H1 (cell line): ENCODE results near the gene HBEGF. TPM values are rescaled to one million over a fixed set of nuclear protein-coding genes. Genes with fewer than 3 reads are reported as not detected.

Experiments
- CTCF ChIA-PET: fragments of 300-600 bp; sonication (Branson Sonifier 250); formaldehyde crosslinking; loops from one replicate; lab custom pipeline; 2021; ENCODE audit not compliant: partially characterized antibody; lab: Charles Lee
- POLR2A ChIA-PET: fragments of 300-600 bp; sonication (Branson Sonifier 250); formaldehyde crosslinking; loops from one replicate; lab custom pipeline; 2021; ENCODE audit warnings: inconsistent platforms; ENCODE audit not compliant: partially characterized antibody; lab: Charles Lee
- DNase-seq, 2 experiments: peaks; one replicate each; pipeline versions ENCODE4 v3.0.0 to v3.0.0-alpha.2; 2010 to 2022; ENCODE audit warnings: low spot score in 2 of 2, low read depth in 1 of 2, mixed read lengths in 1 of 2
- FAIRE-seq: peaks from 2 replicates; lab custom pipeline; 2011; peaks lifted over from hg19 to GRCh38; lab: Jason Lieb, UNC
- H2AFZ ChIP-seq: 2 replicates; pipeline ENCODE4 v1.8.1; 2012; ENCODE audit warnings: low read length, inconsistent platforms
- H2AK5ac ChIP-seq: 2 replicates; pipeline ENCODE4 v1.6.1; 2013; ENCODE audit warnings: low read depth, low read length
- H2BK120ac ChIP-seq: replicated peaks from 2 replicates; pipeline ENCODE3; 2013; ENCODE audit warnings: low read depth, low read length, inconsistent platforms
- H2BK12ac ChIP-seq: 2 replicates; pipeline ENCODE4 v1.6.1; 2013; ENCODE audit warnings: low read depth, low read length
- H2BK15ac ChIP-seq: 2 replicates; pipeline ENCODE4 v1.6.1; 2013; ENCODE audit warnings: low read length
- H2BK20ac ChIP-seq: 2 replicates; pipeline ENCODE4 v1.6.1; 2013; ENCODE audit warnings: low read length
- H2BK5ac ChIP-seq: 2 replicates; pipeline ENCODE4 v1.6.1; 2013; ENCODE audit warnings: low read depth, low read length
- H3K14ac ChIP-seq: 2 replicates; pipeline ENCODE4 v1.6.1; 2013; ENCODE audit warnings: inconsistent platforms; ENCODE audit not compliant: insufficient read length
- H3K18ac ChIP-seq: 2 replicates; pipeline ENCODE4 v1.6.1; 2013; ENCODE audit warnings: low read length; ENCODE audit errors: extremely low read depth
- H3K23ac ChIP-seq: 2 replicates; pipeline ENCODE4 v1.6.1; 2013; ENCODE audit warnings: inconsistent platforms; ENCODE audit not compliant: insufficient read length
- H3K23me2 ChIP-seq: 2 replicates; pipeline ENCODE4 v1.6.1; 2013; ENCODE audit warnings: low read depth, low read length
- H3K27ac ChIP-seq: 2 replicates; pipeline ENCODE4 v1.6.1; 2011; ENCODE audit warnings: low read depth, low read length, inconsistent platforms
- H3K27me3 ChIP-seq, 4 experiments: replicated peaks in 1 of 4; 1 replicate in 1 of 4; 2 replicates in 3 of 4; pipeline versions ENCODE4 v1.6.1 to v1.8.1; 2011 to 2013; ENCODE audit warnings: low read length in 3 of 4, mild to moderate bottlenecking in 3 of 4, inconsistent platforms in 2 of 4, mixed read lengths in 2 of 4, moderate library complexity in 1 of 4; ENCODE audit not compliant: control insufficient read depth in 3 of 4, insufficient read depth in 3 of 4; ENCODE audit errors: extremely low read depth in 1 of 4
- H3K36me3 ChIP-seq, 4 experiments: 2 replicates each; pipeline versions ENCODE4 v1.6.1 to v1.8.1; 2011 to 2013; ENCODE audit warnings: mild to moderate bottlenecking in 4 of 4, low read length in 3 of 4, moderate library complexity in 2 of 4, control low read depth in 1 of 4, inconsistent platforms in 1 of 4; ENCODE audit not compliant: insufficient read depth in 4 of 4, control insufficient read depth in 2 of 4
- H3K4ac ChIP-seq: replicated peaks from 2 replicates; pipeline ENCODE3; 2013; ENCODE audit warnings: low read length, low read depth, mixed read lengths, inconsistent platforms; ENCODE audit not compliant: insufficient read length
- H3K4me1 ChIP-seq, 4 experiments: replicated peaks in 1 of 4; 1 replicate in 1 of 4; 2 replicates in 3 of 4; pipeline versions ENCODE4 v1.6.1 to v1.8.1; 2011 to 2013; ENCODE audit warnings: low read length in 3 of 4, inconsistent platforms in 2 of 4, mixed read lengths in 1 of 4; ENCODE audit not compliant: insufficient read depth in 4 of 4, control insufficient read depth in 3 of 4
- H3K4me2 ChIP-seq, 2 experiments: 2 replicates each; pipeline versions ENCODE4 v1.6.1 to v1.8.1; 2011 to 2013; ENCODE audit warnings: low read depth in 2 of 2, low read length in 2 of 2, control low read depth in 1 of 2, inconsistent platforms in 1 of 2, mild to moderate bottlenecking in 1 of 2; ENCODE audit not compliant: insufficient read depth in 1 of 2
- H3K4me3 ChIP-seq, 4 experiments: fragments of 200-600, 300-600 bp in 1 of 4; sonication (generic), shearing (Covaris generic), sonication (Bioruptor Twin) in 1 of 4; 2 replicates each; pipeline versions ENCODE4 v1.5.1 to v1.8.1; 2011 to 2016; ENCODE audit warnings: low read length in 4 of 4, low read depth in 3 of 4, control low read depth in 2 of 4, inconsistent platforms in 2 of 4, mild to moderate bottlenecking in 2 of 4, mixed read lengths in 1 of 4, moderate library complexity in 1 of 4; ENCODE audit not compliant: insufficient read depth in 2 of 4; ENCODE audit errors: extremely low read depth in 1 of 4
- H3K56ac ChIP-seq: replicated peaks from 2 replicates; pipeline ENCODE3; 2013; ENCODE audit warnings: low read depth, mild to moderate bottlenecking, mixed read lengths, low read length, inconsistent platforms; ENCODE audit not compliant: insufficient read length
- H3K79me1 ChIP-seq: 2 replicates; pipeline ENCODE4 v1.6.1; 2013; ENCODE audit warnings: low read depth, low read length, control low read depth
- H3K79me2 ChIP-seq, 2 experiments: 2 replicates each; pipeline versions ENCODE4 v1.6.1 to v1.8.1; 2012 to 2013; ENCODE audit warnings: low read length in 2 of 2, mild to moderate bottlenecking in 2 of 2, inconsistent platforms in 1 of 2; ENCODE audit not compliant: insufficient read depth in 2 of 2, control insufficient read depth in 1 of 2
- H3K9ac ChIP-seq, 4 experiments: replicated peaks in 1 of 4; 1 replicate in 1 of 4; 2 replicates in 3 of 4; pipeline versions ENCODE4 v1.6.1 to v1.8.1; 2011 to 2013; ENCODE audit warnings: low read depth in 3 of 4, low read length in 3 of 4, control low read depth in 2 of 4, mild to moderate bottlenecking in 2 of 4, moderate library complexity in 2 of 4, inconsistent platforms in 1 of 4; ENCODE audit errors: extremely low read depth in 1 of 4
- H3K9me3 ChIP-seq, 2 experiments: 2 replicates each; pipeline versions ENCODE4 v1.6.1 to v1.8.1; 2012 to 2013; ENCODE audit warnings: mild to moderate bottlenecking in 2 of 2, moderate library complexity in 2 of 2, control low read depth in 1 of 2, inconsistent platforms in 1 of 2, low read depth in 1 of 2, low read length in 1 of 2, mixed read lengths in 1 of 2; ENCODE audit not compliant: insufficient read depth in 2 of 2
- H4K20me1 ChIP-seq, 2 experiments: replicated peaks in 1 of 2; 2 replicates each; pipeline versions ENCODE3 to v1.8.1; 2011 to 2013; ENCODE audit warnings: inconsistent platforms in 2 of 2, low read length in 2 of 2, mild to moderate bottlenecking in 1 of 2; ENCODE audit not compliant: insufficient read depth in 2 of 2, control insufficient read depth in 1 of 2
- H4K5ac ChIP-seq: 2 replicates; pipeline ENCODE4 v1.6.1; 2013; ENCODE audit warnings: low read length, low read depth, mixed read lengths, inconsistent platforms; ENCODE audit not compliant: insufficient read length
- H4K8ac ChIP-seq: 2 replicates; pipeline ENCODE4 v1.8.0; 2013; ENCODE audit warnings: mild to moderate bottlenecking, moderate library complexity, low read length, inconsistent platforms; ENCODE audit not compliant: insufficient read depth; ENCODE audit errors: extremely low read depth
- H4K91ac ChIP-seq: replicated peaks from 2 replicates; pipeline ENCODE3; 2013; ENCODE audit warnings: low read length, mixed read lengths, inconsistent platforms; ENCODE audit not compliant: insufficient read length
- CBX5 ChIP-seq: fragments of 300-800, 300-1000 bp; sonication (generic); IDR thresholded peaks from 2 replicates; pipeline ENCODE4 v1.7.1; 2016; ENCODE audit warnings: antibody characterized with exemption, low read length, low read depth
- CTCF ChIP-seq, 3 experiments: IDR thresholded peaks; 1 replicate in 2 of 3; 2 replicates in 1 of 3; pipeline versions ENCODE4 v1.5.1 to v1.6.1; 2011; ENCODE audit warnings: low read length in 3 of 3, mild to moderate bottlenecking in 3 of 3, inconsistent platforms in 2 of 3, low read depth in 1 of 3, moderate library complexity in 1 of 3; ENCODE audit not compliant: insufficient read depth in 1 of 3; ENCODE audit errors: control extremely low read depth in 1 of 3
- EGR1 ChIP-seq: IDR thresholded peaks from 2 replicates; pipeline ENCODE4 v1.6.1; 2011; ENCODE audit warnings: low read depth, low read length, borderline replicate concordance
- JUN ChIP-seq: IDR thresholded peaks from 2 replicates; pipeline ENCODE4 v1.6.1; 2011; ENCODE audit warnings: low read depth, mild to moderate bottlenecking, improper control_type of control experiment, low read length
- JUND ChIP-seq: IDR thresholded peaks from 2 replicates; pipeline ENCODE4 v1.6.1; 2011; ENCODE audit warnings: mild to moderate bottlenecking, improper control_type of control experiment, low read length
- KDM1A ChIP-seq: fragments of 200-600, 300-600 bp; sonication (generic); IDR thresholded peaks from 2 replicates; pipeline ENCODE4 v1.7.1; 2016; ENCODE audit warnings: mild to moderate bottlenecking, low read length, borderline replicate concordance
- NRF1 ChIP-seq: IDR thresholded peaks from 2 replicates; pipeline ENCODE4 v1.6.1; 2011; ENCODE audit warnings: mild to moderate bottlenecking, low read depth, low read length, improper control_type of control experiment
- POU5F1 ChIP-seq: IDR thresholded peaks from 2 replicates; pipeline ENCODE4 v1.6.1; 2011; ENCODE audit warnings: low read depth, mild to moderate bottlenecking, low read length, moderate library complexity
- RXRA ChIP-seq: IDR thresholded peaks from 2 replicates; pipeline ENCODE4 v1.6.1; 2011; ENCODE audit warnings: low read depth, mild to moderate bottlenecking, low read length, moderate library complexity; ENCODE audit not compliant: insufficient read depth
- TAF1 ChIP-seq: IDR thresholded peaks from 2 replicates; pipeline ENCODE4 v1.6.1; 2011; ENCODE audit warnings: mild to moderate bottlenecking, low read depth, low read length
- TEAD4 ChIP-seq: IDR thresholded peaks from 2 replicates; pipeline ENCODE4 v1.6.1; 2012; ENCODE audit warnings: low read depth, low read length, inconsistent platforms, mixed read lengths
- WGBS, 2 experiments: shearing (Covaris generic) in 1 of 2; methylation state at CpG; one replicate each; pipeline versions ENCODE4 v1.1.6 to v1.1.7; 2013 to 2015; ENCODE audit warnings: low lambda C conversion rate in 2 of 2, mixed read lengths in 2 of 2, inconsistent platforms in 1 of 2, low coverage in 1 of 2, missing lambda C conversion rate in 1 of 2; ENCODE audit not compliant: insufficient replicate concordance in 2 of 2, insufficient coverage in 1 of 2, insufficient read length in 1 of 2; ENCODE audit errors: extremely low coverage in 1 of 2, missing lambda C conversion rate in 1 of 2; 5-methylcytosine and 5-hydroxymethylcytosine counted together
- polyA plus RNA-seq, 7 experiments: library from polyadenylated mRNA; depleted of rRNA in 3 of 7; stranded (reverse) in 5 of 7; unstranded in 2 of 7; fragments of >200 nt in 5 of 7; fragments of 200-250 nt in 2 of 7; gene quantifications; 1 replicate in 5 of 7; 2 replicates in 1 of 7; 4 replicates in 1 of 7; pipeline versions ENCODE4 v1.2.1 to v1.2.3, GENCODE V29; 2011 to 2013; ENCODE audit warnings: missing spikeins in 2 of 7, mixed read lengths in 2 of 7
- total RNA-seq: library from RNA; stranded (reverse); fragmentation: NEBNext Ultra II Directional; extraction: Animal tissue kit (Norgen Biotek cat#: 25700); gene quantifications from 2 replicates; pipeline ENCODE4 v1.2.1, GENCODE V29; 2021

The HBEGF gene
- total and polyA plus RNA-seq, 2 of the 8 experiments (the other 6 are each of a cell fraction or from before 2014, with no cell fraction given): 2.4 to 2.5 TPM

- H3K79me1 ChIP-seq: no peaks in the 10 kb centered on the region
- no peaks in the 10 kb centered on the region for H3K23me2 ChIP-seq
- FAIRE-seq (peak; percentile 42), DNase-seq (peak; percentile 75 to 88)
- peaks cover 0 to 5% (median 0%) of the 10 kb centered on the region in 4 experiments; a peak in 2 of 7 replicates for H3K4me1 ChIP-seq
- no peak overlapping the region for H3K27ac ChIP-seq
- H3K9me3 ChIP-seq: no peaks in the 10 kb centered on the region
- H2BK5ac ChIP-seq: no peak overlapping the region
- H3K4ac ChIP-seq: no peak overlapping the region
- no peaks in the 10 kb centered on the region for H3K79me2 ChIP-seq
- H3K36me3 ChIP-seq: no peaks in the 10 kb centered on the region
- POLR2A ChIA-PET: no interaction called here
- H4K8ac ChIP-seq: no peak overlapping the region
- H3K18ac ChIP-seq: no peak overlapping the region
- no peak overlapping the region for H4K5ac ChIP-seq
- no peaks in the 10 kb centered on the region for H4K20me1 ChIP-seq
- H3K27me3 ChIP-seq: no peaks in the 10 kb centered on the region
- no peak overlapping the region for H3K56ac ChIP-seq
- no peak overlapping the region for H3K14ac ChIP-seq
- H2BK12ac ChIP-seq: no peak overlapping the region
- peak overlapping the region in 1 of 2 experiments; percentile 45; a peak in 2 of 4 replicates for H3K4me2 ChIP-seq
- no peak overlapping the region for H3K23ac ChIP-seq
- H2BK20ac ChIP-seq: no peak overlapping the region
- H3K9ac ChIP-seq: no peak overlapping the region
- H2BK15ac ChIP-seq: no peak overlapping the region
- no peak overlapping the region for H2AK5ac ChIP-seq
- H2AFZ ChIP-seq: no peak overlapping the region
- H2BK120ac ChIP-seq: no peak overlapping the region
- WGBS, 2 experiments: 15% methylated on average over 18 of the region's 18 CpGs; no CpG with 5 or more reads in 1 of the 2 experiments
- CTCF ChIA-PET: interaction anchor here (1.6 to 5.1 kb wide), 6 partner anchors 11 to 126 kb away, joined by 3 to 135 read pairs (median 24); partner anchors contain the start of gene HBEGF
- H4K91ac ChIP-seq: no peak overlapping the region
- H3K4me3 ChIP-seq: no peak overlapping the region
- TF ChIP-seq CTCF (IDR thresholded peaks at IDR 0.05; ENCODE audit: control extremely low read depth in 1 of 3, insufficient read depth in 1 of 3, low read depth in 1 of 3, low read length in 3 of 3) (peak in 2 of 3 experiments; percentile 92 to 93; a peak in 3 of 4 replicates), NRF1 (no peak), RXRA (peak; percentile 70; the same call in 1 of the 2 replicates), CBX5 (no peak), TEAD4 (peak; percentile 3; the same call in 1 of the 2 replicates), TAF1 (0 out of 2 replicates have a peak, but pooled peaks have one; percentile 48), JUN (peak; percentile 81; the same call in 1 of the 2 replicates), EGR1 (no peak), JUND (peak; percentile 84), KDM1A (0 out of 2 replicates have a peak, but pooled peaks have one; percentile 18), POU5F1 (0 out of 2 replicates have a peak, but pooled peaks have one; percentile 10)
These were observed 11.3 kb upstream of the HBEGF start for GRCh38 chr5:140357726-140358093.
